DMS153 treated with DMSO at 0.1 percent for 48 hours (cell line): ENCODE measurements around the gene CDC37L1.
"Not testable (repeated sequence)": the region's sequence is repeated elsewhere in the genome, so short reads cannot be mapped to it uniquely, and the experiment has no call there.

Experiments
- DNase-seq: peaks from one replicate; lab custom pipeline; 2025; ENCODE audit not compliant: unreplicated experiment; lab: John Stamatoyannopoulos, UW

The CDC37L1 gene

DNA sequence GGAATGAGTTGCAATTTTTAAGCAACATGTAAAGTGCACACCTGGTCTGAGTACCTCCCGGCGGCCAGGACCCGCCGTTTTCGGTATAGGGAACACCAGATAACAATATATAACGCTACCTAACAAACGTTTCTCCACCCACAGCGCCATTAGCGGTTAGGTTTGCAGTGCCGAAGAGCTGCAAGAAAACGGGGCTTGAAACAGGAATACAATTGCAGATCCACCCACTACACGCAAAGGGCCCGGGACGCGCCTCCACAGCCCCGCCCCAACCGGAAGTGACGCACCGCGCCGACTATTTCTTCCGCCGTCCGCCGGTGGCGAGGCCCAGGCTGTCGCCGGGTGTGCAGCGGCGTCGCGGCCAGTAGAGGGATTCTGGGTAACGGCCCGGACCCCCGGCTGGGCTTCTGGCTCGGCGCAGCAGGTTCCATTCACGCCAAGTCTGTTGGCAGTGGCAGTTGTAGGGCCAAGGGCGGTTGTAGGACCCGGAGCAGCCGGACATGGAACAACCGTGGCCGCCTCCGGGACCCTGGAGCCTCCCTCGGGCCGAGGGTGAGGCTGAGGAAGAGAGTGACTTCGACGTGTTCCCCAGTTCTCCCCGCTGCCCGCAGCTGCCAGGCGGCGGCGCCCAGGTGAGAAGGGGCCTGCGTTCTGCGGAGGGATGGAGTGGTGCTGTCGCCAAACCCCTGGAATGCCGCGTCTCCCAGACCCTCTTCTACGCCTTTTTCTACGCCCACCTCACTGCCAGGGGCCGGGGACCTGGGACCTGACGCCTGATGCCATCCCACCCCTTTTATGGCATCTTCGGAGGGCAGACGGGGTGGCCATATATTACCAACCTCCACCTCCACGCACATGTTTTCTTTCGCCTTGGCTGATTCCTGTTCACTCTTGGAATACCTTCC, at the start of gene CDC37L1:
Gene CDC37L1, plus strand, starts transcription at position 302 of the 905 bp plus-strand sequence. Its CDS starts 199 bp downstream, at position 501.
- peak; percentile 81 for DNase-seq

DNA sequence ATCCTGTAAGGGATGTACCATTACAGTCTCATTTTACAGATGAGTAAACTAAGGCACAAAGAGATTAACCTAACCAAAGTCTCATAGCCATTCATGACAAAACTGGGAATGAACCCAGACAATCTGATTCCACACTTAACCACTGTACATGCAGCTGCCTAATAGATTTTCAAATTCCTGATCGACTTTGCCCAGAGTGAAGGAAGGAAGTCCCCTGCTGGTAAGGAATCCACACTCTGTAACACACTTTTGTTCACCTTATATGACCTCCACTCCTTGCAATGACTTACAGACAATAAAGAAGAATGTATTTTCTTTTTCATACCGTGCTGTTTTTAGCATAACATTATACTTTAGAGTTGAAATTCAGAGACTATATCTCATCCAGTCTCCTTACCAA, 48.5 kb upstream of the CDC37L1 start:
- no peak for DNase-seq

DNA sequence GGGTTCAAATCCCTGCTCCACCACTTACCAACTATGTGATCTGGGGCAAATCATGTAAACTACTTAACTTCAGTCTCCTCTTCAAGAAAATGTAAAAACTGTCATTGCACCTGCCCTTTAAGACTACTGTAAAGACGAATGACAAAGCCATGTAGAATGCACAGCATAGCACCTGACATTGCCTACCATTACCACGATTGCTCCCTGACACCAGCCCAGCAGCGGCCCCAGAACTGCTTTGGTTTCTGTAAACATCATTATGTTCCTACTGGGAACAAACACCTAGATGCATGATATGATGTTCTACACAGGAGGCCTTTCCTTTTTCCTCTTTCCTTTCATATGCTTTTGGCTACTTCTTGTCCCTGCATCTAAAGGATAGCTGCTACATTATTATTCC, 40.4 kb upstream of the CDC37L1 start:
- DNase-seq = no peak

DNA sequence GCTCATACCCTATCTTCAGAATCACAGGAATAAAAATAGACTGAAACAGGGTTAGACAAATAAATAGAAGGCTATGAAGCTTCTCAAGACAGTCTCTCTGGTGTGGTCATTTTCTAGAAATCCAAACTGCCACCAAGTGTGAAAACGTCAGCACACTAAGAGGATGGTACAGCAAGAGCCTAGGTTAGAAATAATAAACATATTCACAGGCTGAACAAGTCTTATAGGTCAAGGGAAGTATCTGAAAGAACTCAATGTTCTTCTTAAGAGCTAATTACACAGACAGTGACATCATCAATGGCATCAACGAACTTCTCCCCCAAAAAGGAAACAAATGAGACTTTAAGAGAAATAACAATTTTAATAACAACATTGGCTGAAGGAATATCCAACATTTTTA, 39.9 kb upstream of the CDC37L1 start:
- DNase-seq = no peak

DNA sequence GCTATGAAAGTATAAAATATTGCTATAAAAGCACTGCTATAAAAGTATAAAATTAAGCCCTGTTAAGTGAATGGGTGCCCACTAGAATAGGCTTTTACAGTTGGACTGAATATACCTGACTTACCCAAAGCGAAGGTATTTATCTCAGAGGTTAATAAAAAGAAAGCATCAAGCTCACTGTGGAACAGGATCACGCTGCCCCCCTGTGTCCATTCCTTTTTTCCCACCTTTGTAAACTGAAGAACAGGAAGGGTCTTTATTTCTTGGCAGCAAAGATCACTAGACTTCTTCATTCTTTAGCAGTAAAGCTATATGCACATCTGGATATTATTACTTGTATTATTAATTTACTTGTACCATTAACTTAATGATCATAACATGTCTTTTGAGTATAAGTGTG, 39.3 kb upstream of the CDC37L1 start:
- no peak for DNase-seq

DNA sequence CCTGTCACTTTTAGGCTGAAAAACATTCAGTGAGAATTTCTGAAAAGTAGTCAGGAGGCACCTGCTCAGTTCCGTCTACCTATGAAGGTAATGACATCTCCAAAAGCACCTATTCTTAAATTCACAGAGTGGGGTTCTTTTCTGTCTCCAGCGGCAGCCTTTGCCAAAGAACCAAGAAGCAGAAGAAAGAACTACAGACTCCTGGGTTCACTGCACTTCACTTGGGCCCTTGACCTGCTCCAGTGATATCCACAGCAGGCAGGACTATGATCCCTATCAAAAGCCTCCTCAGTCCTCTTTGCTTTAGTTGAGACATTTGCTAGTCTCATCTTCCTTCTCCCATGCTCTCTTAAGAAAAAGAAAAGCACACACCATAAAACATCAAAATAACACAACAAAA, 37.0 kb upstream of the CDC37L1 start:
- DNase-seq = no peak

DNA sequence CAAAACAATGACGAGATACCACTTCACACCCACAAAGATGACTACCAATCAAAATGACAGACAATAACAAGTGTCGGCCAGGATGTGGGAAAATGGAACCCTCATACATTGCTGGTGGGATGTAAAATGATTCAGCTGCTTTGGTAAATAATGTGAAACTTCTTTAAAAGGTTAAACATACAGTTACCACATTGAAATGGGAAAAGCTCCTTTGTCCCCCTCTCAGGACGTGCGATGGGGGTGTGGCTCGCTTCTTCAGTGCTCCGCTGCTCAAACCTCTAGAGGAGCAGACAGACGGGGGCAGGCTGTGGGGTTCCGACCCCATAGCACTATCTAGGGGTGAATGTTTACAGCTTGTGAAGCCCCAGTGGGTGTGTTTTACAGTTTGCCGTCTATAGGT, 25.3 kb upstream of the CDC37L1 start:
- DNase-seq = no peak

DNA sequence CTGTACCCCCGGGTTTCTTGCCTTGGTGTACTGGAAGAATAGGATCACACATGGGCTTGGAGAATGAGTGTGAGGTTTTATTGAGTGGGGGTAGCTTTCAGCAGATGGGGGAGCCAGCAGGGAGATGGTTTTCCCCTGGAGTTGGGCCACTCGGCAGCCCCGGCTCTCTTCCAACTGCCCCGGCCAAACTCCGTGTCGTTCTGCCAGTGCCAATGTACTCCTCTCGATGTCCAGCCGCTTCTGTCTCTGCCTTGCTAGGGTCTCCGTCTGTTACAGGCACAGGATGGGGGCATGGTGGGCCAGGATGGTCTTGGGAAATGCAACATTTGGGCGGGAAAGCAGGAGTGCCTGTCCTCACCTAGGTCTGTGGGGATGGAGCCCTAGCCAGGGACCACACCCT, 24.8 kb upstream of the CDC37L1 start:
- DNase-seq = no peak

DNA sequence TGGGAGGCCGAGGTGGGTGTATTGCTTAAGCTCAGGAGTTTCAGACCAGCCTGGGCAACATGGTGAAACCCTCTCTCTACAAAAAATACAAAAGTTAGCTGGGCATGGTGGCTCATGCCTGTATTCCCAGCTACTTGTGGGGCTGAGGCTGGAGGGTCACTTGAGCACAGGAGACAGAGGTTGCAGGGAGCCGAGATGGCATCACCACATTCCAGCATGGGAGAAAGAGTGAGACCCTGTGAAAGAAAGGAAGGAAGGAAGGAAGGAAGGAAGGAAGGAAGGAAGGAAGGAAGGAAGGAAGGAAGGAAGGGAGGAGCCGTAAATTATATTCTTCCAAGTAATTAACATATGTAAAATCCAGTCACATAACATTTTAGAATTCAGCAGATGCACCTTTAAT, 23.2 kb upstream of the CDC37L1 start:
- not testable (repeated sequence) for DNase-seq

DNA sequence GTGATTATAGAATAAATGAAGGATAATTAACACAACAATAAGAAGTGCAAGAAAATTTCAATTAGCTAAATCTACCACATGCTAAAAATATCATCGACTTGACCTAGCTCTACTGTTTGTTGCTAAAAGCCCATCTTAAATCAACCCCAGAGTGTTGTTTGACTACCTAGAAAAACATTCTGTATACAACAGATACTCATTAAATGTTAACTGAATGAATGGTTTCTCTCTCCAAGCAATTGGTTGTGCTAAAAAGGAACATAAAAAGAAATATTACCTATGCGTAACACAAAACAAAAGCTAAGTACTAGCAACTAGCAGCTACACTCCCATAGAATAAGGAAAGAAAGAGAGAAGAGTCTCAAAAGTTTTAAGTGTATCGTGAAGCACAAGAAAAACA, 22.7 kb upstream of the CDC37L1 start:
- no peak for DNase-seq

DNA sequence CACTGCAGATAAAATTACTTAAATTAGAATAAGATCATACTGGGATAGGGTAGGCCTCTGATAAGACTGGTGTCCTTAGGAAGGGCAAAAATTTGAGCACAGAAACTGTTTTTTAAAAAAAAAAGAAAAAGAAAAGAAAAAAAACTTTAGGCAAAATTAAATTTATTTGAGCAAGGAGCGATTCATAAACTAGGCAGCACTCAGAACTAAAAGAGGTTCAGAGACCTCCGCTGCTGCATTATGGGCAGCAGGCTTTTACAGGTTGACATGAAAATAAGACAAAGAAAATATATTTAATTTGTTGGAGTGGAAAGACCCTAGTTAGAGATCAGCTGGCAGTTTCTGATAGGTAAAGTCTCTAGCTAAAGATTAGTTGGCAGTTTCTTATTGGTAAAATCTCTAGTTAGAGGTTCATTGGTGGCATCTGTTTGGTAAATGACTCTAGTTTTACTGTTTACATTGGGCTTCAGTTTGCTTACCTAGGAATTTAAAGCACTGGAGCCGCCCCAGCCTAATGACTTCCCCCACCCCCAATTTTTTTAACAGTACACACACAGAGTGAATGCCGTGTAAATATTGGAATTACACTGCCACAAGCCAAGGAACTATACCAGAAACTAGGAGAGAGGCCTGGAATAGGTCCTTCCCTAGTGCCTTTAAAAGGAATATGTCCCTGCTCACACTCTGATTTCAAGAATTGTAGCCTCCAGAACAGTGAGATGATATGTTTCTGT, 21.8 kb upstream of the CDC37L1 start:
- no peak for DNase-seq

DNA sequence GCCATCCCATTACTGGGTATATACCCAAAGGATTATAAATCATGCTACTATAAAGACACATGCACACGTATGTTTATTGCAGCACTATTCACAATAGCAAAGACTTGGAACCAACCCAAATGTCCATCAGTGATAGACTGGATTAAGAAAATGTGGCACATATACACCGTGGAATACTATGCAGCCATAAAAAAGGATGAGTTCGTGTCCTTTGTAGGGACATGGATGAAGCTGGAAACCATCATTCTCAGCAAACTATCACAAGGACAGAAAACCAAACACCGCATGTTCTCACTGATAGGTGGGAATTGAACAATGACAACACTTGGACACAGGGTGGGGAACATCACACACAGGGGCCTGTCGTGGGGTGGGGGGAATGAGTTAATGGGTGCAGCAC, 18.7 kb upstream of the CDC37L1 start:
- DNase-seq = not testable (repeated sequence)

DNA sequence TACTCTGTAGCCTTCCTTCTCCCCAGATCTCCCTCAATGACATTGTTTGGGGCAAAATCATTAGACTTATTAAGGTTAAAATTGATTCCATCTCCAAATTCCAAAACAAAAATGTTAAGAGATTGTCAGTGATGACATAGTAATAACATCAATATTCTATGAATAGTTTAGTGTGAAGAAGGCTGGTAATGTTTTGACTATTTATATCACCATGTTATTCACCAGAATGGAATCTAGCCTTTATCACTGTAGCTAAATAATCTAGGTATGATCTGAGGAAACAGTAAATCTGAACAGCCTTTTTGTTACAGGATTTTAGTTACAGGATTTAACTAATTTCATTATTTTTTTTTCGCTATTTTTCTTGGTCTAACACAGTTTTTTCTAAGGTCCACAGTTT, 18.2 kb upstream of the CDC37L1 start:
- no peak for DNase-seq

DNA sequence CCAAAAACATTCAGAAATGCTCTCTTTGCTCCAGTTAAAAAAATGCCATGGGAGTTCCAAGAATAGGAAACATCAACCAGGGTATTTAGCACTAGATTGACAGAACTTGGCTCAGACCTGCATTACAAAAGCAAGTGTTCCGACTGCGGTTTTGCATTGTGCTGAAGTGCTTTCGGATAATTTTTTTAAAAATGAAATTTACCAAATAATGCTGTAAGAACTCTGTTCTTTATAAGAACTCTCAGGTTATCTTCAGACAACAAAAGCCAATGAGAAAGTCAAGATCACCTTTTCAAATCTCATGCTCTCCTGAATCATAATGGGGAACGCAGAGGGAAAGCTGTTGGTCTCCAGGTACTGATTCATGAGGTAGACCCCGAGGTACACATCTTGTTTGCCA, 17.8 kb upstream of the CDC37L1 start:
- no peak for DNase-seq

DNA sequence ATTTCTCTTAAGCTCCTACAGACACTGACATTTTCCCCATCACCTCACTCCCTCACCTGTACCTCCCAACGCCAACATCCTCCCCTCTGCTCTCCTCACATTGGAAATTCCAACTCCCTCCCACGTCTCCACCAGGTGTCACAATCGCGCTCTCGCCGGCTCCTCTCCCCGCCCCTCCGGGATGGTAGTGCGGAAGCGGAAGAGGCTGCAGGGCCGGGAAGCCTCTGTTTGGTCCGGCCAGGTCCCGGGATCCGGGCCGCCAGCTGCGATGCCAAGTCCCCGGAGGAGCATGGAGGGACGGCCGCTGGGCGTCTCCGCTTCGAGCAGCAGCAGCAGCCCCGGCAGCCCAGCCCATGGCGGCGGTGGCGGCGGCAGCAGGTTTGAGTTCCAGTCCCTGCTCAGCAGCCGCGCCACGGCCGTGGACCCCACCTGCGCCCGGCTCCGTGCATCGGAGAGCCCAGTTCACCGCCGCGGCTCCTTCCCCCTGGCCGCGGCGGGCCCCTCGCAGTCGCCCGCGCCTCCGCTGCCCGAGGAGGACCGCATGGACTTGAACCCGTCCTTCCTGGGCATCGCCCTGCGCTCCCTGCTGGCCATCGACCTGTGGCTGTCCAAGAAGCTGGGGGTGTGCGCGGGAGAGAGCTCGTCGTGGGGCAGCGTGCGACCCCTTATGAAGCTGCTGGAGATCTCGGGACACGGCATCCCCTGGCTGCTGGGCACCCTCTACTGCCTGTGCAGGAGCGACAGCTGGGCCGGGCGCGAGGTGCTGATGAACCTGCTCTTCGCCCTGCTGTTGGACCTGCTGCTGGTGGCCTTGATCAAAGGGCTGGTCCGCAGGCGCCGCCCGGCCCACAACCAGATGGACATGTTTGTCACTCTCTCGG, 17.0 kb upstream of the CDC37L1 start, which contains the start of gene PLPP6:
Gene PLPP6, plus strand, starts transcription at position 187 of the 881 bp plus-strand sequence. Its CDS starts 82 bp downstream, at position 269.
- DNase-seq = peak; percentile 72

DNA sequence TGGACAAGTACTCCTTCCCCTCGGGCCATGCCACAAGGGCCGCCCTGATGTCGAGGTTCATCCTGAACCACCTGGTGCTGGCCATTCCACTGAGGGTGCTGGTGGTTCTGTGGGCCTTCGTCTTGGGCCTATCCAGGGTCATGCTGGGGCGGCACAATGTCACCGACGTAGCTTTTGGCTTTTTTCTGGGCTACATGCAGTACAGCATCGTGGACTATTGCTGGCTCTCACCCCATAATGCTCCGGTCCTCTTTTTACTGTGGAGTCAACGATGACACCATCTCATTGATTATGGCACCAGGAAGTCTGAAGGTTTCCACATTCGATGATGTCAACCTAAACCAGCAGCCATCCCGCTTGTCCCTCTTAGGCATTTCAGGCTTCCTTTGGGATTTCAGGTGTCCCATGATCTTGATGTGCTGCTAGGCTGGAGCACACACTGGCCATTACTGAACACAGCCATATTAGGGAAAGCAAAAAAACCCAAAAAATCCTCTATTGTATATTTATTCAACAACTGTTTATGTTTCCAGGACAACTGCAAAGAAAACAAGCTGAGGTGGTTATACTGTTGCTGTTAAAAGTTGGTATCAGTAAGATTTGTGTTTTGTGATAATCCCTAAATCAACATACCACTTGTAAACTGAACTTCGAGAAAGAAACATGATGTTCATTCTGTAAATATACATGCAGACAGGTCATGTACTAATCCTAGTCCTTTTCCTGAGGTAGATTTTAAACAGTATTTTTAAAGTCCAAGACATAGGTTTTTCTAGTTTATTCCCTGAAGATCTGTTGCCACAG, 16.2 kb upstream of the CDC37L1 start:
- DNase-seq = peak; percentile 54

DNA sequence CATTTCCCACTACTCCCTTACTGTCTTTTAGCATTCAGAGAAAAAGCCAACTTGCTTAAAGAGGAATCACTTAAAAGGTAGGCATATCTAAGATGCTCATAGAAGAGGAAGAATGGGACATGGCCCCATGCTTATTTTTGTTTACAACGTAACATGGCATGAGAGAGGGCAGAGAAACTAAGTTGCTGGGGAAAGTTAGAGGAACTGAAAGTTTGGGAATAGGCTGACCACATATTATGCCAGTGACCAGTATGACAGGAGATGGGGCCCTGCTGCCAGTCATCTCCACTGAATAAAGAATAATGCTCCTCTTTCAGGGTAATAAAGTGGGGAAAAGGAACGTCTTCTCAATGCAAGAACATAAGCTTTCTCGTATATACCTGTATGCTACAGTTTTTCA, 15.4 kb upstream of the CDC37L1 start:
- DNase-seq = no peak

DNA sequence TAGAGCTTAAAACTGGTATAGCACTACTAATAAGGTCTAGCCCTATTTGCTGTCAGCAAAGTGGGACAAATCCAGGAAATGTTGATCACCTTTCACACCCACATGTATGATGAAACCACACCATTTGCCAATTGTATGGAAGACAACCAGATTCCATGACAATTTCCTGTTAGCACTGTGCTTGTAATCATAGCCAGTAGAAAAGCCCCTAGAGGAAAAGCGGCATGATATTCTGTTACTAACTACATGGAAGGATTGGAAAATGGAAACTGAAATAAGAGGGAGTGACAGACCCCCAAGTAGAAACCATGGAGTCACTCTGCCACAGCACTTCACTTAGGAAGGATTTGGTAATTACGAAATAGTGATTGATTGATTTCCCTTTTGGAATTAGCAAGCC, 14.0 kb upstream of the CDC37L1 start:
- DNase-seq = peak; percentile 33

DNA sequence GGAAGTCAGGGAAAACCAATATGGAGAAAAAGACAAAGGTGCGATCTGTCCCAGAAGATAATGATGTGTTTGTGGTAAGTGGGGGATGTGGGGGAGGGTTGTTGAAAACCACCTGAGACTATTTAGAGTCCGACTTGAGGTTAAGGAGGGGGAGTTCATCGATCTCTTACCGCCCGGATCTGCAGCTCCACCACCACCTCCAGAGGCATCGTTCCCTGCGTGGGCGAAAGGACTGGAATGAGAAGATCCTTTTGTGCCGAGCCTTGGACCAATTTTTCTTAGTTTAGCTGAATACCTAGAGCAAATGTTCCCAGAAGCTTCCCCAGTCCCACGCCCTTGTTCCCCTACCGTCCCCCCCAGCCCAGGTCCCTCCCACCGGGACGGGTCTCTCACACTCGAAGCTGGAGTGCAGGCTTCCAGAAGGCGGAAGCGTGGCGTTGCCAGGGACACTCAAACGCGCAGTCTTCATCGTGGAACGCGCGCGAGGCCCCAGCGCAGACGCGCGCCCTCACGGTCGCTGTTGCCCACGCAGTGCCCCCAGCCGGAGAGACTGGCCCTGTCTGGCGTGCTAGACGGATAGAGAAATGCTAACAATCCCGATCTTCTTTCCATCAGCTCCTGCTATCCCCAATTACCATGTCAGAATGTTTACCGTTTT, 13.2 kb upstream of the CDC37L1 start, which contains the start of gene SPATA6L:
Gene SPATA6L, minus strand, starts transcription at position 439 of the 658 bp plus-strand sequence. Its CDS starts 230 bp downstream, at position 209.
- peak; percentile 50 for DNase-seq

DNA sequence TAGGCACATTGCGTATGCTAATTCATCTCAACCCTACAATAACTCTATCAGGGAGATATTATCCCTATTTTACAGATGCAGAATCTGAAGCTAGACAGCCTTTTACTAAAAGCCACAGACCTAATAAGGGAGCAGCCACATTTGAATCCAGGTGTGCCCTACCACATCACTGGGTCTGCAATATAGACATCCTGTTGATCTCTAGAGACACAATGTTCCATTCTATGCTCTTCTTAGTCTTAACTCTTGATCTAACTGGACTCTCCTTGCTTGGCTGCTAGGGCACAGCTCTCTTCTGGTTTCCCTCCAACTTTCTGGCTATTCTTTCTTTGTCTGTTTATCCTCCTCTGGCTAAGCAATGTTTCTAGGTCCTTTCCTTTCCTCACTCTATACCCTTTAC, 11.7 kb upstream of the CDC37L1 start:
- no peak for DNase-seq
